Measurements from ENCODE around the gene CTIF. TPM values are rescaled to one million over a fixed set of nuclear protein-coding genes. Genes with fewer than 3 reads are reported as not detected.

The CTIF gene
- total RNA-seq, 2 donors from 2014 or later = 4.6 to 4.7 TPM

- peaks cover 6 to 12% of the 10 kb centered on the region in 2 donors for H3K9me3 Mint-ChIP-seq
- H3K27ac Mint-ChIP-seq = no peak overlapping the region
- peaks cover 0 to 2% of the 10 kb centered on the region in 2 donors for H3K36me3 Mint-ChIP-seq (ENCODE audit: insufficient read depth in 2 of 2)
- H3K27me3 Mint-ChIP-seq (ENCODE audit: low read depth) = no peaks in the 10 kb centered on the region
- H3K4me3 Mint-ChIP-seq = no peak overlapping the region
- ATAC-seq (replicated peaks in 1 of 2) (no peak), DNase-seq (no peak)
- peaks cover 29% of the 10 kb centered on the region for H3K4me1 Mint-ChIP-seq (ENCODE audit: low read depth)
Observed at GRCh38 chr18:48845174-48845573, 306.3 kb downstream of the CTIF start.

- Mint-ChIP-seq H3K27ac (no peak overlapping the region), H3K4me1 (ENCODE audit: low read depth) (peaks cover 37% of the 10 kb centered on the region), H3K27me3 (ENCODE audit: low read depth) (no peaks in the 10 kb centered on the region), H3K4me3 (no peak overlapping the region), H3K36me3 (ENCODE audit: insufficient read depth in 2 of 2) (peaks cover 0 to 2% of the 10 kb centered on the region in 2 donors), H3K9me3 (peaks cover 6 to 12% of the 10 kb centered on the region in 2 donors)
- no peak for DNase-seq
- ATAC-seq (replicated peaks in 1 of 2) = no peak
Observed at GRCh38 chr18:48846423-48846932, 307.6 kb downstream of the CTIF start.

- H3K4me1 Mint-ChIP-seq (ENCODE audit: low read depth) = peaks cover 40% of the 10 kb centered on the region
- peaks cover 6 to 12% of the 10 kb centered on the region in 2 donors for H3K9me3 Mint-ChIP-seq
- H3K27ac Mint-ChIP-seq = no peak overlapping the region
- peaks cover 0 to 2% of the 10 kb centered on the region in 2 donors for H3K36me3 Mint-ChIP-seq (ENCODE audit: insufficient read depth in 2 of 2)
- H3K27me3 Mint-ChIP-seq (ENCODE audit: low read depth) = no peaks in the 10 kb centered on the region
- no peak overlapping the region for H3K4me3 Mint-ChIP-seq
- DNase-seq = no peak
- no peak for ATAC-seq (replicated peaks in 1 of 2)
Observed at GRCh38 chr18:48847807-48848486, 309.1 kb downstream of the CTIF start.

DNA sequence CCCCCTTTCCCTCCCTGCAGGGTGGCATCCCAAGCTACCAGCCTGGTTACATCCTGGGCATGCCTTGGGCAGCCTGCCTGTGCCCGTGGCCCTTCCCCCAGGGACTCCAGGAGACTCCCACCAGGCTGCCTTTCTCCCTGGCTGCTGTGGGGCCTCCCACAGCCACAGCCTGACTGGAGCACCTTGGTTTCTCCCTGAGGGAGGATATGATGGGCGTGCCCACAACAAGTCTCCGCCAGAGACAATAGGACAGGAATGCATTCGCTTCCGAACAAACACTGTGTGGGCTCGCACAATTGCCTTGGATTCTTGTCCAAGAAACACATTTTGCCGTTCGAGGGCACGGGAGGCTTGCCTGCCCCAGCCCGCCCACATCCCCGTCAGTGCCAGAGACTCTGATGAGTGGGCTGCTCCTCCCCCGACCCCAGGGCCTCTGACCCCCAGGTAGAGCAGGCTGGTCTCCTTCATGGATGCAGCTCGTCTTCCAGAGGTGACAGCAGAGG is 309.9 kb downstream of the CTIF start:
- peaks cover 40% of the 10 kb centered on the region for H3K4me1 Mint-ChIP-seq (ENCODE audit: low read depth)
- no peak overlapping the region for H3K27ac Mint-ChIP-seq
- no peaks in the 10 kb centered on the region for H3K27me3 Mint-ChIP-seq (ENCODE audit: low read depth)
- peaks cover 0 to 2% of the 10 kb centered on the region in 2 donors for H3K36me3 Mint-ChIP-seq (ENCODE audit: insufficient read depth in 2 of 2)
- no peak for DNase-seq
- no peak for ATAC-seq (replicated peaks in 1 of 2)
- H3K4me3 Mint-ChIP-seq = no peak overlapping the region
- H3K9me3 Mint-ChIP-seq = peaks cover 6 to 12% of the 10 kb centered on the region in 2 donors

GRCh38 chr18:48850822-48851598 is 312.2 kb downstream of the CTIF start:
- Mint-ChIP-seq H3K9me3 (peaks cover 0 to 6% of the 10 kb centered on the region in 2 donors), H3K4me1 (ENCODE audit: low read depth) (peaks cover 48% of the 10 kb centered on the region), H3K4me3 (no peak overlapping the region), H3K27me3 (ENCODE audit: low read depth) (no peaks in the 10 kb centered on the region), H3K36me3 (ENCODE audit: insufficient read depth in 2 of 2) (no peaks in the 10 kb centered on the region), H3K27ac (no peak overlapping the region)
- no peak for DNase-seq
- no peak for ATAC-seq (replicated peaks in 1 of 2)

DNA sequence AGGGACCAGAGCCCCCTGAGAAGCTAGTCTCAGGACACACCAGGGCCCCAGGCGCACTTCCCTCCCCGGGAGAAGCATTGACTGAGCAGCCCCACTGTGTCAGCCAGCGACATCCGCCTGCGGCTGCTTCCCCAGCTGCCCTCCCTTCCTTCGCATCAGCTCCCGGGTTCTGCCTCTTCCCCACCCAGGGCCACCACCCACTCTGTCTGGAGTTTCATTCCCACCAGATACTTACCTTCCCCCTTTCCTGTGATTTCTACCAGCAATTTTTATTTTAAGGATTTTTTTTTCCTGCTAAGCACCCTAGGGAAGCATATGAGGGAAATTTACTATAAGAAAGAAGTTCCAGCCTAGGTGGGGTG is 312.7 kb downstream of the CTIF start:
- H3K27ac Mint-ChIP-seq = no peak overlapping the region
- DNase-seq (no peak), ATAC-seq (replicated peaks in 1 of 2) (no peak)

DNA sequence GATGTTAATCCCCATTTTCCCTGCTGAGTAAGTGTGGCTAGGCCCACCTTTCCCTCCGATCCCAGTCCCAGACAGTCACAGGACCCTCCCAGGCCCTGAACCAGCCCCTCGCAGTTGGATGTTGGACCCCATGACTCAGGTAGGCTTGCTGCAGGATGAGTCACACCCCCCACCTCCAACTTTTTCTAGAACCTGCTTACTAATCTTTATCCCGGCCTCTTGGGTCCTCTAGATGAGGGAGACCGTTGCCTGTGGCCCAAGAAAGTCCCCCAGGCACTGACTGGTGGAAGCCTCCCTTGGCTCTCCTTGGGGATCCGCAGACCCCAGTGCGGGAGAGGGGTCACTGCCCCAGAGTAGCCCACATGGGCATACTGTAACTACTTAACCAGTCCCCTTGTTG is 313.5 kb downstream of the CTIF start:
- ATAC-seq (replicated peaks in 1 of 2) = peak; percentile 63 to 78
- Mint-ChIP-seq H3K9me3 (no peaks in the 10 kb centered on the region), H3K4me1 (ENCODE audit: low read depth) (peaks cover 48% of the 10 kb centered on the region), H3K36me3 (ENCODE audit: insufficient read depth in 2 of 2) (no peaks in the 10 kb centered on the region), H3K27me3 (ENCODE audit: low read depth) (no peaks in the 10 kb centered on the region), H3K27ac (no peak overlapping the region), H3K4me3 (no peak overlapping the region)
- peak in 1 of 2 donors; percentile 43 for DNase-seq

More for the DNA sequence above, 312.7 kb downstream of the CTIF start:
- H3K4me3 Mint-ChIP-seq = peak overlapping the region in 1 of 2 donors; percentile 11
- H3K27me3 Mint-ChIP-seq (ENCODE audit: low read depth) = no peaks in the 10 kb centered on the region
- peaks cover 48% of the 10 kb centered on the region for H3K4me1 Mint-ChIP-seq (ENCODE audit: low read depth)
- peaks cover 0 to 2% of the 10 kb centered on the region in 2 donors for H3K9me3 Mint-ChIP-seq
- no peaks in the 10 kb centered on the region for H3K36me3 Mint-ChIP-seq (ENCODE audit: insufficient read depth in 2 of 2)

DNA sequence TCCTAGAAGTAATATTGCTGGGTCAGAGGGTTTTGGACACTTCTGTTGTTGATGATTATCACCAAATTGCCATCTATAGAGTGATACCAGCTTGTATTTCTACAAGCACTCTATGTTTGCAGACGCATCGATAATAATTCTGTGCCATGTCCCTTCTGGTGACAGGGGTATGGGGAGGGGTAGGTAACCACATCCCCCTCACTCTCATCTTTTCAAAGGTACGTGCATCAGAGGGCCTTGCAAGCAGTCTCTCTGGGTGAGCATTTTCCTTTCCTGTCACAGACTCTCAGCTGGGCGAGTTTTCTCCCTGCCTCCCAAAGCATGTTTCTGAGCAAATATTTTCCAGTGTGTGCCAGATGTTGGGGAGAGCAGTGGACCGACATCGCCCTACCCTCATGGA is 314.0 kb downstream of the CTIF start:
- Mint-ChIP-seq H3K4me3 (no peak overlapping the region), H3K27me3 (ENCODE audit: low read depth) (no peaks in the 10 kb centered on the region), H3K9me3 (no peaks in the 10 kb centered on the region), H3K27ac (no peak overlapping the region), H3K36me3 (ENCODE audit: insufficient read depth in 2 of 2) (no peaks in the 10 kb centered on the region), H3K4me1 (ENCODE audit: low read depth) (peaks cover 47% of the 10 kb centered on the region)
- DNase-seq = no peak
- no peak for ATAC-seq (replicated peaks in 1 of 2)

DNA sequence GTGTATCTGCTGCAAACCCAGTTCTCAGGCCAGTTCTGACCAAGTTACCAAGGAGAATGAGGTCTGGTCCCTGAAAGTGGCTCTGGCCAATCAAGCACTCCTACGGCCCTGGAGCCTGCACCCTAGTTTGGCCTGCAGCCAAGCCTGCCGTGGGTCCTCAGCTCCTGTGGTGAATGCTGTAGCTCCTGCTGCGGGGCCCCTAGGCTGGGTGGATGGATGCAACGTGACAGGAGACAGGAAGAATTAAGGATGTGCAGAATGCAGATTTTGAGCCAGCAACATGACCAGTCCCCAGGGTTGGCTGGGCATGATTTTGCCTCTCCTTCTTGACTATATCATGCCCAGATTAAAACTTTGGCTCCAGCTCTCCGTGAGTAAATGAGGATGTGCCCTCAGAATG is 314.8 kb downstream of the CTIF start:
- Mint-ChIP-seq H3K4me1 (ENCODE audit: low read depth) (peaks cover 42% of the 10 kb centered on the region), H3K27me3 (ENCODE audit: low read depth) (no peaks in the 10 kb centered on the region), H3K9me3 (no peaks in the 10 kb centered on the region), H3K36me3 (ENCODE audit: insufficient read depth in 2 of 2) (no peaks in the 10 kb centered on the region), H3K27ac (no peak overlapping the region), H3K4me3 (no peak overlapping the region)
- ATAC-seq (replicated peaks in 1 of 2) = no peak
- no peak for DNase-seq

- Mint-ChIP-seq H3K36me3 (ENCODE audit: insufficient read depth in 2 of 2) (no peaks in the 10 kb centered on the region), H3K4me3 (no peak overlapping the region), H3K27ac (no peak overlapping the region), H3K4me1 (ENCODE audit: low read depth) (peaks cover 42% of the 10 kb centered on the region), H3K27me3 (ENCODE audit: low read depth) (no peaks in the 10 kb centered on the region), H3K9me3 (no peaks in the 10 kb centered on the region)
- ATAC-seq (replicated peaks in 1 of 2) (no peak), DNase-seq (no peak)
Observed at GRCh38 chr18:48854780-48855179, 315.9 kb downstream of the CTIF start.

- H3K27me3 Mint-ChIP-seq (ENCODE audit: low read depth) = no peaks in the 10 kb centered on the region
- no peaks in the 10 kb centered on the region for H3K36me3 Mint-ChIP-seq (ENCODE audit: insufficient read depth in 2 of 2)
- H3K4me3 Mint-ChIP-seq = no peak overlapping the region
- H3K27ac Mint-ChIP-seq = no peak overlapping the region
- ATAC-seq (replicated peaks in 1 of 2) = peak in 1 of 2 donors; percentile 56
- no peak for DNase-seq
- peaks cover 42% of the 10 kb centered on the region for H3K4me1 Mint-ChIP-seq (ENCODE audit: low read depth)
- no peaks in the 10 kb centered on the region for H3K9me3 Mint-ChIP-seq
Observed at GRCh38 chr18:48855422-48856377, 316.9 kb downstream of the CTIF start.

DNA sequence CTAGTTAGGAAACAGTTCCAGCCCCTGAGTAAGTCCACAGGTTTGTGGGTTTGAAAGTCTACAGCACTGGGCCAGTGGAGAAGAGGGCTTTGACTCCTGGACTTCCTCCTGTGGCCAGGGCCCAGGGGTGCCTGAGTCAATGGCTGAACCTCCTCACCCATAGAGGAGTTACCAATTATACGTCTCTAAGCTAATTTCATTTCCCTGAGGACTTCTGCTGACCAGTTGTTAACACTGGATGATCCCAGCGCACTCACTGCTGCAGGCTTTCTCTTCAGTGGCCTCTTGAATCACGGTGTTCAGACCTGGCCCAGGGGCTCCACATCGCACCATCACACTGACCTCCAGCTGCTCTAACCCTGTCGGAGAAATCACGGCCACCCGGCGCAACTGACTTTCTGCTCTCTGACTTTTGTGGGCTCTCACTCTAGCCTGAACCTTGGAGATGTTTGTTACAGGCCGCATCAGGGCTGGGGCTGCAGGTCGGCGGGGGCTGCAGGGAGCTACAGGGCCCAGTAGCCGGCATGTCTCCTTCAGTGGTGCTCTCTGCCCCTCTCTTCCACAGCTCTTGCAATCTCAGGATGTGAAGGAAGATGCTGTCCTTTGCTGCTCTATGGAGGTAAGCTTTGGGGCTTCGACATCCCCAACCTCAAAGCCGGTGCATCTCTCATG is 318.3 kb downstream of the CTIF start:
- Mint-ChIP-seq H3K27me3 (ENCODE audit: low read depth) (no peaks in the 10 kb centered on the region), H3K27ac (no peak overlapping the region), H3K4me3 (no peak overlapping the region), H3K9me3 (no peaks in the 10 kb centered on the region), H3K4me1 (ENCODE audit: low read depth) (peaks cover 27% of the 10 kb centered on the region), H3K36me3 (ENCODE audit: insufficient read depth in 2 of 2) (no peaks in the 10 kb centered on the region)
- ATAC-seq (replicated peaks in 1 of 2) = no peak
- no peak for DNase-seq
